H9 (cell line): ENCODE results near the gene AFAP1. TPM values are rescaled to one million over a fixed set of nuclear protein-coding genes. Genes with fewer than 3 reads are reported as not detected.

Experiments
- DNase-seq: peaks from one replicate; pipeline ENCODE4 v3.0.0-alpha.2; 2017
- H2AFZ ChIP-seq: one replicate; pipeline ENCODE4 v1.6.1; 2013; ENCODE audit warnings: mild to moderate bottlenecking, low read length, control low read depth, moderate library complexity
- H2AK5ac ChIP-seq: 2 replicates; pipeline ENCODE4 v1.6.1; 2013; ENCODE audit warnings: low read length, control low read depth, mixed read lengths; ENCODE audit not compliant: insufficient read length
- H2BK120ac ChIP-seq: one replicate; pipeline ENCODE4 v1.6.1; 2013; ENCODE audit warnings: low read depth, mild to moderate bottlenecking, low read length, control low read depth, inconsistent platforms; ENCODE audit not compliant: poor library complexity, severe bottlenecking
- H2BK12ac ChIP-seq: 2 replicates; pipeline ENCODE4 v1.6.1; 2013; ENCODE audit warnings: low read length, control low read depth, mixed read lengths, low read depth; ENCODE audit not compliant: insufficient read length
- H2BK15ac ChIP-seq: 2 replicates; pipeline ENCODE4 v1.6.1; 2013; ENCODE audit warnings: low read depth, low read length, control low read depth
- H2BK20ac ChIP-seq: one replicate; pipeline ENCODE4 v1.6.1; 2013; ENCODE audit warnings: low read depth, mild to moderate bottlenecking, low read length, control low read depth, inconsistent platforms; ENCODE audit not compliant: poor library complexity, severe bottlenecking
- H2BK5ac ChIP-seq: 2 replicates; pipeline ENCODE4 v1.6.1; 2013; ENCODE audit warnings: low read length, control low read depth, mixed read lengths; ENCODE audit not compliant: insufficient read length
- H3K14ac ChIP-seq: 2 replicates; pipeline ENCODE4 v1.6.1; 2013; ENCODE audit warnings: low read length, control low read depth; ENCODE audit not compliant: insufficient read depth
- H3K18ac ChIP-seq: 2 replicates; pipeline ENCODE4 v1.6.1; 2013; ENCODE audit warnings: low read depth, mild to moderate bottlenecking, mixed read lengths, low read length, control low read depth; ENCODE audit not compliant: insufficient read length
- H3K23ac ChIP-seq: 2 replicates; pipeline ENCODE4 v1.6.1; 2013; ENCODE audit warnings: low read length, control low read depth, mixed read lengths, low read depth; ENCODE audit not compliant: insufficient read length
- H3K23me2 ChIP-seq: 2 replicates; pipeline ENCODE4 v1.6.1; 2013; ENCODE audit warnings: low read depth, mild to moderate bottlenecking, mixed read lengths, low read length, control low read depth; ENCODE audit not compliant: insufficient read length, poor library complexity, severe bottlenecking
- H3K27ac ChIP-seq: 2 replicates; pipeline ENCODE4 v1.5.1; 2013; ENCODE audit warnings: low read length, control low read depth, mixed read lengths, low read depth; ENCODE audit not compliant: insufficient read length
- H3K27me3 ChIP-seq: 2 replicates; pipeline ENCODE4 v1.6.1; 2013; ENCODE audit warnings: low read length, control low read depth, inconsistent platforms; ENCODE audit not compliant: insufficient read depth
- H3K4ac ChIP-seq: 2 replicates; pipeline ENCODE4 v1.6.1; 2013; ENCODE audit warnings: low read depth, mild to moderate bottlenecking, control low read depth, inconsistent platforms, low read length, moderate library complexity
- H3K4me1 ChIP-seq: 2 replicates; pipeline ENCODE4 v1.6.1; 2013; ENCODE audit warnings: low read length, control low read depth, inconsistent platforms; ENCODE audit not compliant: insufficient read depth
- H3K4me2 ChIP-seq: 2 replicates; pipeline ENCODE4 v1.6.1; 2013; ENCODE audit warnings: low read length, control low read depth, mixed read lengths; ENCODE audit not compliant: insufficient read length, insufficient read depth
- H3K56ac ChIP-seq: 2 replicates; pipeline ENCODE4 v1.6.1; 2013; ENCODE audit warnings: low read depth, mild to moderate bottlenecking, mixed read lengths, low read length, control low read depth; ENCODE audit not compliant: insufficient read length
- H3K79me1 ChIP-seq: 2 replicates; pipeline ENCODE4 v1.6.1; 2013; ENCODE audit warnings: low read depth, mild to moderate bottlenecking, moderate library complexity, low read length, control low read depth, inconsistent platforms; ENCODE audit not compliant: insufficient read depth, poor library complexity, severe bottlenecking
- H3K79me2 ChIP-seq: 2 replicates; pipeline ENCODE4 v1.6.1; 2013; ENCODE audit warnings: low read length, control low read depth, inconsistent platforms; ENCODE audit not compliant: insufficient read depth
- H3K9ac ChIP-seq: 2 replicates; pipeline ENCODE4 v1.6.1; 2013; ENCODE audit warnings: low read length, control low read depth, mixed read lengths; ENCODE audit not compliant: insufficient read length; ENCODE audit errors: extremely low read depth
- H3K9me3 ChIP-seq: one replicate; pipeline ENCODE4 v1.6.1; 2013; ENCODE audit warnings: low read depth, low read length, inconsistent platforms; ENCODE audit not compliant: control insufficient read depth
- H3T11ph ChIP-seq: one replicate; pipeline ENCODE4 v1.6.1; 2013; ENCODE audit warnings: mild to moderate bottlenecking, low read length, control low read depth, inconsistent platforms
- H4K20me1 ChIP-seq: one replicate; pipeline ENCODE4 v1.6.1; 2013; ENCODE audit not compliant: control insufficient read depth, insufficient read length, insufficient read depth
- H4K5ac ChIP-seq: 2 replicates; pipeline ENCODE4 v1.6.1; 2013; ENCODE audit warnings: low read depth, mild to moderate bottlenecking, mixed read lengths, low read length, control low read depth; ENCODE audit not compliant: insufficient read length
- H4K8ac ChIP-seq: replicated peaks from 2 replicates; pipeline ENCODE4 v1.6.1; 2013; ENCODE audit warnings: low read length, control low read depth, mixed read lengths, low read depth; ENCODE audit not compliant: insufficient read length
- H4K91ac ChIP-seq: 2 replicates; pipeline ENCODE4 v1.6.1; 2013; ENCODE audit warnings: low read depth, mild to moderate bottlenecking, moderate library complexity, mixed read lengths, low read length, control low read depth; ENCODE audit not compliant: insufficient read length
- H3K27ac Mint-ChIP-seq, 3 experiments: 2 replicates in 2 of 3; 3 replicates in 1 of 3; pipeline ENCODE4 v1.8.0; 2020 to 2021; ENCODE audit warnings: mixed read lengths in 3 of 3, mild to moderate bottlenecking in 1 of 3, moderate library complexity in 1 of 3
- H3K27me3 Mint-ChIP-seq: 2 replicates; pipeline ENCODE4 v1.8.0; 2021; ENCODE audit warnings: low read depth, mild to moderate bottlenecking, moderate library complexity, mixed read lengths
- H3K36me3 Mint-ChIP-seq, 3 experiments: 2 replicates in 2 of 3; 3 replicates in 1 of 3; pipeline ENCODE4 v1.8.0; 2020 to 2021; ENCODE audit warnings: low read depth in 3 of 3, mixed read lengths in 3 of 3; ENCODE audit not compliant: insufficient read depth in 1 of 3
- H3K4me1 Mint-ChIP-seq, 2 experiments: 2 replicates each; pipeline ENCODE4 v1.8.0; 2020; ENCODE audit warnings: mixed read lengths in 2 of 2
- H3K4me3 Mint-ChIP-seq, 2 experiments: 2 replicates in 1 of 2; 3 replicates in 1 of 2; pipeline ENCODE4 v1.8.0; 2020 to 2021; ENCODE audit warnings: mild to moderate bottlenecking in 2 of 2, mixed read lengths in 2 of 2, moderate library complexity in 1 of 2
- H3K9me3 Mint-ChIP-seq, 2 experiments: 2 replicates in 1 of 2; 3 replicates in 1 of 2; pipeline ENCODE4 v1.8.0; 2020; ENCODE audit warnings: mild to moderate bottlenecking in 2 of 2, mixed read lengths in 2 of 2, moderate library complexity in 1 of 2
- WGBS: extraction: QIAGEN DNeasy Blood & Tissue Kit; methylation state at CpG from one replicate; pipeline ENCODE4 v1.1.7; 2013; ENCODE audit warnings: missing lambda C conversion rate, low lambda C conversion rate, mixed read lengths; ENCODE audit not compliant: insufficient read length; ENCODE audit errors: extremely low coverage; 5-methylcytosine and 5-hydroxymethylcytosine counted together
- total RNA-seq: library from RNA; stranded (reverse); gene quantifications from 2 replicates; pipeline ENCODE4 v1.2.1, GENCODE V29; 2021
- TF ChIP-seq, protein P1 (sequence below): fragments of 200-600 bp; sonication (generic); conservative IDR thresholded peaks from 3 replicates; pipeline ENCODE4 v1.8.0; 2021; ENCODE audit warnings: antibody characterized with exemption, mild to moderate bottlenecking

The AFAP1 gene
- total RNA-seq, 1 experiment from 2014 or later = 6.5 TPM

DNA sequence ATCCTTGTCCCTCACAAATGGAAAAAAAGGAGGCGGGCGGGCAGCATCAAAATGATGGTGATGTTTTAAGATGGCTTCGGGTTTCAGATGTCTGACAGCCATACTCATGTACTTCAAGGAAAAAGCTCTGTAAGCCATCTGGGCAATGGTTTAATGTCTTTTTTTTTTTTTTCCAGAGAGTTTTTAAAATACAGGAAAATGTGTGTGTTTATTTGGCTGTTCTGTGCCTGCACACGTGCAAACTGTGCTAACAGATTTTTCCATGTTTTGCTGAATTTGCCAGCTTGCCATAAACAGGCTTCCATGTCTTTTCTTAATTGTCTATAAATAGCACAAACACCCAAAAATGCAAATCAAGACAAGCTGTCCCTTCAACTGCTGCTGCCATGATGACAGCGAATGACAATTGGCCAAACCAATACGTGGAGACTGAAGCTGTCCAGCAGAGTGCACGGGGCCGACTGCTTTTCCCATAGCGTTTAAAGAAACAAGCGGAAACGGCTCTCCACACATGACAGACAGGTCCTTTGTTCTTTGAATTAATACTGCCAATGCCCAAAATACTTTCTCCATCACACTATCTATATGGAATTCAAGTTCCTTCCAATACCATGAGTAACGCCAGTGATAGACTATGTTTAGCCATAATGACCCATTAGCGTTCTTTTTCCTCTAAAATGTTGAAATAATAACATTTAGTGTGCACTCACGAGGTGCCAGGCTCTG lies 35.7 kb downstream of the AFAP1 start:
- WGBS = no CpG with 5 or more reads among the region's 14 CpGs
- no peak overlapping the region for H3K4me3 Mint-ChIP-seq
- no peak overlapping the region for H3K27ac ChIP-seq
- H3K23me2 ChIP-seq = no peaks in the 10 kb centered on the region
- TF ChIP-seq, protein P1, sequence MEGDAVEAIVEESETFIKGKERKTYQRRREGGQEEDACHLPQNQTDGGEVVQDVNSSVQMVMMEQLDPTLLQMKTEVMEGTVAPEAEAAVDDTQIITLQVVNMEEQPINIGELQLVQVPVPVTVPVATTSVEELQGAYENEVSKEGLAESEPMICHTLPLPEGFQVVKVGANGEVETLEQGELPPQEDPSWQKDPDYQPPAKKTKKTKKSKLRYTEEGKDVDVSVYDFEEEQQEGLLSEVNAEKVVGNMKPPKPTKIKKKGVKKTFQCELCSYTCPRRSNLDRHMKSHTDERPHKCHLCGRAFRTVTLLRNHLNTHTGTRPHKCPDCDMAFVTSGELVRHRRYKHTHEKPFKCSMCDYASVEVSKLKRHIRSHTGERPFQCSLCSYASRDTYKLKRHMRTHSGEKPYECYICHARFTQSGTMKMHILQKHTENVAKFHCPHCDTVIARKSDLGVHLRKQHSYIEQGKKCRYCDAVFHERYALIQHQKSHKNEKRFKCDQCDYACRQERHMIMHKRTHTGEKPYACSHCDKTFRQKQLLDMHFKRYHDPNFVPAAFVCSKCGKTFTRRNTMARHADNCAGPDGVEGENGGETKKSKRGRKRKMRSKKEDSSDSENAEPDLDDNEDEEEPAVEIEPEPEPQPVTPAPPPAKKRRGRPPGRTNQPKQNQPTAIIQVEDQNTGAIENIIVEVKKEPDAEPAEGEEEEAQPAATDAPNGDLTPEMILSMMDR = no peak
- no peak overlapping the region for H3K14ac ChIP-seq
- H2AFZ ChIP-seq = no peak overlapping the region
- H2AK5ac ChIP-seq = no peak overlapping the region
- H4K91ac ChIP-seq = no peak overlapping the region
- H3T11ph ChIP-seq = no peak overlapping the region
- no peak overlapping the region for H2BK12ac ChIP-seq
- H3K27me3 ChIP-seq = no peaks in the 10 kb centered on the region
- no peak overlapping the region for H2BK15ac ChIP-seq
- no peak overlapping the region for H2BK20ac ChIP-seq
- H3K56ac ChIP-seq = no peak overlapping the region
- no peak overlapping the region for H2BK120ac ChIP-seq
- no peak overlapping the region for H3K4me2 ChIP-seq
- H3K4me1 Mint-ChIP-seq = peaks cover 61 to 67% of the 10 kb centered on the region in 2 experiments
- H3K4ac ChIP-seq = no peak overlapping the region
- DNase-seq = no peak
- no peaks in the 10 kb centered on the region for H3K9me3 Mint-ChIP-seq
- H4K5ac ChIP-seq = no peak overlapping the region
- no peak overlapping the region for H3K23ac ChIP-seq
- H3K79me2 ChIP-seq = peaks cover 2% of the 10 kb centered on the region; the same call in 1 of the 2 replicates
- H3K9ac ChIP-seq = no peak overlapping the region
- H4K8ac ChIP-seq = no peak overlapping the region
- no peaks in the 10 kb centered on the region for H3K9me3 ChIP-seq
- H2BK5ac ChIP-seq = no peak overlapping the region
- H4K20me1 ChIP-seq = no peaks in the 10 kb centered on the region
- H3K27me3 Mint-ChIP-seq = no peaks in the 10 kb centered on the region
- peaks cover 4% of the 10 kb centered on the region; the same call in 1 of the 2 replicates for H3K4me1 ChIP-seq
- no peak overlapping the region for H3K18ac ChIP-seq
- H3K79me1 ChIP-seq = peaks cover 6% of the 10 kb centered on the region
- peak overlapping the region in 2 of 3 experiments; percentile 43 to 57; a peak in 2 of 7 replicates for H3K27ac Mint-ChIP-seq
- no peaks in the 10 kb centered on the region for H3K36me3 Mint-ChIP-seq
